HG03045 (cell line): Measurements from ENCODE around the gene CHST15.
"Not testable (repeated sequence)": the region's sequence is repeated elsewhere in the genome, so short reads cannot be mapped to it uniquely, and the experiment has no call there.

Experiments
- ATAC-seq: cut with Tn5 transposase; IDR thresholded peaks from one replicate; pipeline ENCODE4 v1.9.1; 2021; ENCODE audit warnings: mild to moderate bottlenecking, moderate library complexity; ENCODE audit not compliant: unreplicated experiment

CHST15 gene

GRCh38 chr10:124047427-124048152 is 45.8 kb downstream of the CHST15 start:
- ATAC-seq, result no peak

- ATAC-seq, result no peak
Measured at GRCh38 chr10:124045801-124046355, 47.5 kb downstream of the CHST15 start.

DNA sequence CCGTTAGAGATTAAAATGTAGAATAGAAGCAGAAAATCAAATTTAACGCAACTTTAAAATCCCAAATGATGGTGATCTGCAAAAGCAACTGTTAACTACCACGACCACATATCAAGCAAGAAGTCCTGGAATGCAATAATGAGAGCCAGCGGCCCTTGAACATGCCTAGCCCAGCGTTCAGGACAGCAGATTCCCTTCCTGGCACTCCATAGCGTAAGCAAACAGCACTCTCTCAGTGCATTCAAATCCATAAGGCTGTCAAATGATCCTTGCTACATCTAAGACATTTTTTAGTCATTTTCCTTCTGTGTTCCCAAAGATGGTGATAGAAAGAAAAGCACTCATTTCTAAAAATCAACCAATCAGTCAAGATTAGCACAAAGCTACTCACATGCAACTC is 48.1 kb downstream of the CHST15 start:
- no peak for ATAC-seq

DNA sequence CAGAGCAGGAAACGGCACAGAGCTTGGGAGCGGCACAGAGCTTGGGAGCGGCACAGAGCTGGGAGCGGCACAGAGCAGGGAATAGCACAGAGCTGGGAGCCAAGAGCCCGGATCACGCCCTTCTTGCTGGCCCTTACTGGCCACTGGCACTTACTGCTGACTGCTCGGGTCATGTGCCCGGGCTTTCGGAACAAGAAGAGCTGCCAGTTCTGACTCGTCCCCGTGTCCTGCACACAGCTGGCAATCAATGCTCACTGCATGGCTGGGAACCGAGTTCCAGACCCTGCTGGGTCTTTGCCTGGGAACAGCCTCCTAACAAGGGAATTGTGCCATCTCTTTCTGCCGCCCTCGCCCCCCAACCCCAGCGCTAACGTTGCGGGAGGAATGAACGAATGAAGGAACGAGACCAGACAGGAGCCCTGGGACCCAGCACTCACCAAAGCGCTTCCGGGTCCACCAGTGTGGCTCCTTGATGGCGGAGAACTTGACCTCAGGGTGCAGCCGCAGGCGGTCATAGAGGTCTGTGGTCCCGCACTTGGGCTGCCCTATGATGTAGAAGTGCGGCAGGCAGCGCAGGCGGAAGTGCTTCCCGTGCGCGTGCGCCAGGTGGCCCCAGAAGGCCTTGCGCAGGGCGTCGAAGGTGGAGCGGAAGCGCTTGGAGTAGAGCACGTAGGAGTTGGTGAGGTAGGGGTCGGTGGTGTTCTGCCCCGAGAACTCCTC is 49.1 kb downstream of the CHST15 start:
- ATAC-seq, result no peak

DNA sequence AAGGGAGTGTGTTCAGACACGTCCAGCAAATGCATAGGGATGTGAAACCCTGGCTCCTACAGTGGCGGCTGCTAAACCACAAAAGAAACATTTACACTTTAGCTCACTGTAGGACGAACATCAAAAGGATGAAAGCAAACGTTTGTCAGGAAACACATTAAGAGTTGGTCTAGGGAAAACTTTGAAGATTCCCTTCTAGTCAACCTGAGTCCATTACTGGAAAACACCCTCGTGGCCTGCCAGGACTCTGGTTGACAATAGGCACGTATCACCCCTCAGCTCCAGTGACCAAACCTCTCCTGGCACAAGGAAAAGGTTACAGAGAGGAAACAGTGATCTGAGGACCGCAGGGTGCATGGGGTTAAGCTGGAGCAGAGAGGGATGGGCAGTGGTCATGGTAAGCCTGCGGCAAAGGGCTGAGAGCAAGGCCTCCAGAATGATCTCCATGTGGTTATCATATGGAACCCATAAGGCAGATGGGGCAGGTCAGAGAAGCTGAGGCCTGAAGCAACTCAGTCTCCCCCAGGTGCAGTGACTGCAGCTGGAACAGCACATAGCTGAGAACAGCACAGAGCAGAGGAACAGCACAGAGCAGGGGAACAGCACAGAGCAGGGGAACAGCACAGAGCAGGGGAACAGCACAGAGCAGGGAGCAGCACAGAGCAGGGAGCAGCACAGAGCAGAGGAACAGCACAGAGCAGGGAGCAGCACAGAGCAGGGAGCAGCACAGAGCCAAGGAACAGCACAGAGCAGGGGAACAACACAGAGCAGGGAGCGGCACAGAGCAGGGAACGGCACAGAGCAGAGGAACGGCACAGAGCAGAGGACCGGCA is 49.9 kb downstream of the CHST15 start:
- ATAC-seq, result peak; percentile 67

GRCh38 chr10:124042656-124043309 is 50.6 kb downstream of the CHST15 start:
- ATAC-seq, result no peak

GRCh38 chr10:124041675-124042445 is 51.5 kb downstream of the CHST15 start:
- no peak for ATAC-seq

DNA sequence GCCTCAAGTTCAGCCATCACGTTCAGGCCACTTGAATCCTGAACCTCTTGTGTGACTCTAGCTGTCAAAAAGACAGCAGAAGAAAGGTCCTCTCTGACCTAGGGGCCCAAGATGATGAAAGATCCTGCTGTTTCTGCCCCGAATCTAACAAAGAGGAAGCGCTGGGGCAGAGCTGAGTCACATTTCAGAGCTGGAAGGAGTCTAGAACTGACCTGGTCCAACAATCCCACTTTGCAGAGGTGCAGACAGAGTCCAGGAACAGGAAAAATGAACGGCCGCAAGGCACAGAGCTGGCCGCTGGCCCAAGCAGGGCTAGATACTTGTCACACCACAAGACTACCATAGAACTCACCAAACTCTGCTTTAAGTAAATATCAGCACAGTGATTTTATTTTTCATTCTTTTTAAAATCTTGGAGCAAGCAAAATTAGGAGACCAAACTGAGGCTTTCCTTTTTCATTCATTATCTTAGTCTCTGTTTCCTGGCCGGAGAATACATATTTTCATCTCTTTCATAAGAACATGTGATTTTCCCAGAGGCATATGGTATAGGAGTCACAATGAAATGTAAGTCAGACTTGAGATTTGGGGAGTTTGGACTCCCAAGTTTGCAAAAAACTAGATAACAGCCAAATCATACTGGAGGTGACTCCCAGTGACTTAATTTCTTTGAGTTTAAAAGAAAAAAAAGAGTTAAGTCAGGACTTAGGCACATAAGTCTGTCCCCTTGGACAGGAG is 52.8 kb downstream of the CHST15 start:
- ATAC-seq, result no peak

DNA sequence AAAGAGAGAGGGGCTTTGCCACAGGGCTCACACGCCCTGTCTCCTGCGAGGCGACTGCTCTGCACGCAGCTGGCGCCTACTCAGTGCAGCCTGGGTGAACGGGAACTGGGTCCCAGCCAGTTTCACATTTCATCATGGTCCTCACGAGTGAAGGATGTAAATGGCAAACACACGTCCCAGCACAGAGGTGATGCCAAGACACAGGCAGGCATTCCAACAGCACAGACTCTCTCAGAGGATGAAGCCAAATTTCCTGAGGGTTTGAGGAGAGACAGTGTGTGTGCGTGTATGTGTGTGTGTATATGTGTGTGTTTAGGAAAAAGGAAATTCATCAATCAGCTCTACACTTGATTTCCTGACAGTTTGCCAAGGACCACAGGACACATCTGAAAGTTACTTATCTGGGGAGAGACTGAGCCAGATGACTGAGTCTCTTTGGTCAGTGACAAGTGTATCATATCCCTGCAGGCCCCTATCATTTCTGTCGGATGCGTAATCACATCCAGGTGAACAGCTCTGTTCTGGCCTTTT is 53.9 kb downstream of the CHST15 start:
- ATAC-seq, result no peak

GRCh38 chr10:124037784-124038183 is 55.6 kb downstream of the CHST15 start:
- no peak for ATAC-seq

DNA sequence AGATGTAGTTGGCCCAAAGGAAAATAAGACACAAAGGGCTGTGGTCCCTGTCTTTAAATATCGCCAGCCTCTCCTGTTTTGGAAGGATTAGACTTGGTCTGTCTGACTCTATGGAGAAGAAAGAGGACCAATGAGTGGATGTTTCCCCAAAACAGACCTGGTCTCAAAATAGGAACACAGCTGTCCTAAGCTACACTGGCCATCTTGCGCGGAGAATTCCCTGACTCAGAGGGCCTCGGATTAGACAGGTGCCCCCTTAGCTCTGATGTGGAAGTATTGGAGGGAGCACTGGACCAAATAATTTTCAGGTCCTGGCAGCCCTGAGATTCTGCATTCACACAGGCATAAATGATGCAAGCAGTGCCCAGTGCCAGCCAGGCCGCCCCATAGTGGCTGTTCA is 56.1 kb downstream of the CHST15 start:
- ATAC-seq, result no peak

- ATAC-seq, result no peak
Measured at GRCh38 chr10:124036746-124037145, 56.7 kb downstream of the CHST15 start.

- peak; percentile 98 for ATAC-seq
Measured at GRCh38 chr10:124035928-124036558, 57.4 kb downstream of the CHST15 start.

DNA sequence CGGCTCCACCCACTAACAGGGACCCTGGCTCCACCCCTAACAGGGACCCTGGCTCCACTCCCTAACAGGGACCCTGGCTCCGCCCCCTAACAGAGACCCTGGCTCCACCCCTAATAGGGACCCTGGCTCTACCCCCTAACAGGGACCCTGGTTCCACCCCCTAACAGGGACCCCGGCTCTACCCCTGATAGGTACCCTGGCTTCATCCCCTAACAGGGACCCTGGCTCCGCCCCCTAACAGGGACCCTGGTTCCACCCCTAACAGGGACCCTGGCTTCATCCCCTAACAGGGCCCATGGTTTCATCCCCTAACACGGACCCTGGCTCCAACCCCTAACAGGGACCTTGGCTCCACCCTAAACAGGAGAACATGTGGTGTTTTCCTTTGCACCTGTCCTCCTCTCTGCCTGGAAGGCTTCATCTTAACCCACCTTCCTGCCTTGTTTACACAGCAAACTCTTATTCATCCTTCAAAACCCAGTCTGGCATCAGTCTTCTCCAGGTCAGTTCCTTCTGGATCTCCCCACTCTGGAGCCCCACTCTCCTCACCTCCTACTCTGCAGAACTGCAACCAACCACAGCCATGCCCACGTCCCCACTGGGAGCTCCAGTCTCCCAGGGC is 58.0 kb downstream of the CHST15 start:
- no peak for ATAC-seq

DNA sequence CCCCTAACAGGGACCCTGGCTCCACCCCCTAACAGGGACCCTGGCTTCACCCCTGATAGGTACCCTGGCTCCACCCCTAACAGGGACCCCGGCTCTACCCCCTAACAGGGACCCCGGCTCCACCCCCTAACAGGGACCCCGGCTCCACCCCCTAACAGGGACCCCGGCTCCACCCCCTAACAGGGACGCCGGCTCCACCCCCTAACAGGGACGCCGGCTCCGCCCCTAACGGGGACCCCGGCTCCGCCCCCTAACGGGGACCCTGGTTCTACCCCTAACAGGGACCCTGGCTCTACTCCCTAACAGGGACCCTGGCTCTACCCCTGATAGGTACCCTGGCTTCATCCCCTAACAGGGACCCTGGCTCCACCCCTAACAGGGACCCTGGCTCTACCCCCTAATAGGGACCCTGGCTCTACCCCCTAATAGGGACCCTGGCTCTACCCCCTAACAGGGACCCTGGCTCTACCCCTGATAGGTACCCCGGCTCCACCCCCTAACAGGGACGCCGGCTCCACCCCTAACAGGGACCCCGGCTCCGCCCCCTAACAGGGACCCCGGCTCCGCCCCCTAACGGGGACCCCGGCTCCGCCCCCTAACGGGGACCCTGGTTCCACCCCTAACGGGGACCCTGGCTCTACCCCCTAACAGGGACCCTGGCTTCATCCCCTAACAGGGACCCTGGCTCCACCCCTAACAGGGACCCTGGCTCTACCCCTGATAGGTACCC is 58.7 kb downstream of the CHST15 start:
- ATAC-seq, result not testable (repeated sequence)

DNA sequence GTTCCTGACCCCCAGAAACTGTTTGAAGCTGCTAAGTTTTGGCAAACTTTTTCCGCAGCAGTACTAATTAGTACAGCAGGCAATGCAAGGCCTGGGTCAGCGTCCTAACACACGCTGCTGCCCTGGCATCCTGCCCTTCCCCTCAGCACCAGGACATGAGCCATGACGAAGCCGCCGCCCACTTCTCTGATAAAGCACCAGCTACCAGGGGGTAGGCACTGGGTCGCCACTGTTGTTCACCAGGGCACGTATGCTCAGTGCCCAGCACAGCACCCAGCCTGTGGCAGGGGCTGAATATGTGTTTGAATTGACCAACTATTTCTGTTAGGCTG is 59.5 kb downstream of the CHST15 start:
- no peak for ATAC-seq

DNA sequence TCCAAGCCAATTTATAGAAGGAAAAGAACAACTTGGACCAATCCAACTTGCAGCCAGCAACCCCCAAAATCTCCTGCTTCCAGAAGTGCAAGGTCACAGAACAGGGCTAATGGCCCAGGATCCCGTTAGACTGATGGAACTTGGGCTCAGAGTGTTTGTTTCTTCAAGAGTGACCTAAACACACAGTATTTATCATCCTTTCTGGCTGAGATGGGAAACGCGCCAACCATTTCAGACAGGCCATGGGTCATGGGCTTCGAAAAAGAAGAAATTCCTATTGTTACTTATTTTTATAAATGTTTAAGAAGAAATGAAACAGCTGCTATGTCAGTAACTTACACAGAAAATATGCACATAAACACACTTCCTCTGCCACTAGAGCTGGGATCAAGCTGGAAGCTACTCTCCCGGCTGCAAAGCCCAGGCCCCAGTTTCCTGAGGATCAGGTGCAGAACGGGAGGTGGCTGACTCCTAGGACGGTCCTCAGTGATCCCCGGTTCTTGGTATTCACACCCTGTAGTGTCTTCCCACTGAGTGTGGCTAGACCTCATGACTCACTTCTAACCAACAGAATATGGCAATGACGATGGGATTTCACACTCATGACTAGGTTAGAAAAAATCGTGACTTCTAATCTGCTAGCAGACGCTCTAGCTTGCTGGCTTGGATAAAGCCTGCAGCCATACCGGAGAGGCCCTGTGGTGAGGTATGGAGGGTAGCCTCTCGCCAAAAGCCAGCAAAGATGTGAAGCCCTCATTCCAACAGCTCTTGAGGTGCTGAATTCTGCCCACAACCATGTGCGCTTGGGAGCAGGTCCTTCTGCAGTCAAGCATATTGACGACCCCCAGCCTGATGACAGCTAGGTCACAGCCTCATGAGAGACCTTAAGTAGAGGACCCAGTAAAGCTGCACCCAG is 60.2 kb downstream of the CHST15 start:
- ATAC-seq, result no peak
